ENCODE data around the gene BCR. TPM values are rescaled to one million over a fixed set of nuclear protein-coding genes. Genes with fewer than 3 reads are reported as not detected.

Gene BCR
- total and polyA plus RNA-seq, 2 donors: 17.9 to 22.8 TPM

DNA sequence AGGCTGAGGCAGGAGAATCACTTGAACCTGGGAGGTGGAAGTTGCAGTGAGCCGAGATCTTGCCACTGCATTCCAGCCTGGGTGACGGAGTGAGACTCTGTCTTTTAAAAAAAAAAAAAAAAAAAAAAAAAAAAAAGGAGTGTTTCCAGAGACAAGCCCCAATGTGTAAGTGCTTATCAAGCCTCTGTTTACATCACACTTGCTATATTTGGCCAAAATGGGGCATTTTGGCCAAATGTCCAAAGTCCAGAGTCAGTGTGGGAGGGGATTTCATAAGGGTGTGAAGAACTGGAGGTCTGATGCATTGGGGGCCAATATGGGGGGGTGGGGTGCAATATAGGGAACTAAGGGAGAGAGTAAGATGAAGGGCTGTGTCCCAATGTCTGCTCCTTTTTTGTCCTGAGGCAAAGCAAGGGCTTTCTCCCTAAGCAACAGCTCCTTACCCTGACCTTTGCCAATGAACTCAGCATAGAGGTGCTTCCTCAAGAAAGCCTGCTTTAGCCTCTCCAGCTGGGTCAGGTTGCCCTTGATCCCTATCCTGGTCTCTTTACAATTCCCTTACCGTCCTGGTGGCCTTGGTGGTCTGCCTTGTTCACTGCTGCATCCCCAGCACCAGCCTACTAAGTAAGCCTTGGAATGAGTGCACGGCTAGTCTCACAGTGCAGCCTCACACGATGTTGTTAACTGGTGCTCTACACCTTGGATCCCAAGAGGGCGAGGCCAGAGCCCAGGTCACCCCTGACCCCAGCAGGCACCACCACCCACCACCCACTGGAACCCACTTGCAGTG, 14.1 kb upstream of the BCR start:
- Histone ChIP-seq H3K4me1 (ENCODE audit: control insufficient read depth in 2 of 2, insufficient read depth in 2 of 2, low read length in 2 of 2) (no peaks in the 10 kb centered on the region), H3K27me3 (ENCODE audit: control insufficient read depth in 2 of 2, insufficient read depth in 1 of 2, low read length in 1 of 2) (no peaks in the 10 kb centered on the region), H3K9me3 (ENCODE audit: control insufficient read depth in 2 of 2, insufficient read depth in 1 of 2, low read length in 1 of 2) (peaks cover 0 to 4% of the 10 kb centered on the region in 2 donors), H3K36me3 (ENCODE audit: control insufficient read depth in 2 of 2, insufficient read depth in 2 of 2, low read length in 1 of 2) (no peaks in the 10 kb centered on the region), H3K27ac (ENCODE audit: low read depth in 1 of 2, low read length in 1 of 2) (no peak overlapping the region), H3K4me3 (ENCODE audit: low read length in 2 of 2) (no peak overlapping the region)
- DNase-seq (ENCODE audit: low read depth in 6 of 9, low spot score in 9 of 9): no peak
- 96% methylated on average over 6 of the region's 6 CpGs for WGBS

DNA sequence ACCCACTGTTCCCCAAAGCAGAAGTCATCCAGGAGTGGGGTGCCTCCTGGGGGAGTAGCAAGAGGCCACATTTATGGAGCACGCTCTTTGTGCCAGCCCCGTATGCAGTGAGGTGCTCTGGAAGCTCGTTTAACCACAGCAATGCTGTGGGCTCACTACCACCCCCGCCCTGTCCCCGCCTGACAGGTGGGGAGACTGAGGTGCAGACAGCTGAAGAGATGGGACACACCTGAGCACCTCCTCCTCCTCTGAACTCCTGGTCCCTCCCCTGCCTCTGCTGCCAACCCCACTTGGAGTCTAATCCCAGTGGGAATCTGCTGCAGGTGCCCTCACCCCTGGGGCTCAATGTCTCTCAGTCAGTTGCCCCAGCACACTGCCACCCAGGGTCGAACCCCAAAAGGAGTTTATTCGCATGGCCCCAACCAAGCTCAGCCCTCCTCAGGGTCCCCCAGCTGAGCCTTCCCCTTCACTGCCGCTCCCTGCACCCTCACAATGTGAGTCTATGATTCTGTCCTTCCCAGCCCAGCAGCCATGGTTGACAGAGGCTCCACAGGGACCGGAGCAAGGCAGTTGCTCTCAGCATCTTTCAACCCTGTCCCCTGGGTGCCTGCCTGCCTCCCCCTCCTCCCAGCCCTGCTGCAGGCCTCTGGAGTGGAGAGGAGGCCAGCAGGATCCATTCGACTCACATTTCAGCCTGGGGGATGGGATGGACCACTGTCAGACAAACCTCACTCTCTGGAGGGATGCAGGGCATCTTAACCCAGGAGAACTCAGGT, 13.3 kb upstream of the BCR start:
- Histone ChIP-seq H3K36me3 (ENCODE audit: control insufficient read depth in 2 of 2, insufficient read depth in 2 of 2, low read length in 1 of 2) (no peaks in the 10 kb centered on the region), H3K27ac (ENCODE audit: low read depth in 1 of 2, low read length in 1 of 2) (no peak overlapping the region), H3K27me3 (ENCODE audit: control insufficient read depth in 2 of 2, insufficient read depth in 1 of 2, low read length in 1 of 2) (no peaks in the 10 kb centered on the region), H3K4me3 (ENCODE audit: low read length in 2 of 2) (no peak overlapping the region), H3K9me3 (ENCODE audit: control insufficient read depth in 2 of 2, insufficient read depth in 1 of 2, low read length in 1 of 2) (peaks cover 0 to 4% of the 10 kb centered on the region in 2 donors), H3K4me1 (ENCODE audit: control insufficient read depth in 2 of 2, insufficient read depth in 2 of 2, low read length in 2 of 2) (no peaks in the 10 kb centered on the region)
- WGBS: 92% methylated on average over 10 of the region's 10 CpGs
- DNase-seq (ENCODE audit: low read depth in 6 of 9, low spot score in 9 of 9): no peak

DNA sequence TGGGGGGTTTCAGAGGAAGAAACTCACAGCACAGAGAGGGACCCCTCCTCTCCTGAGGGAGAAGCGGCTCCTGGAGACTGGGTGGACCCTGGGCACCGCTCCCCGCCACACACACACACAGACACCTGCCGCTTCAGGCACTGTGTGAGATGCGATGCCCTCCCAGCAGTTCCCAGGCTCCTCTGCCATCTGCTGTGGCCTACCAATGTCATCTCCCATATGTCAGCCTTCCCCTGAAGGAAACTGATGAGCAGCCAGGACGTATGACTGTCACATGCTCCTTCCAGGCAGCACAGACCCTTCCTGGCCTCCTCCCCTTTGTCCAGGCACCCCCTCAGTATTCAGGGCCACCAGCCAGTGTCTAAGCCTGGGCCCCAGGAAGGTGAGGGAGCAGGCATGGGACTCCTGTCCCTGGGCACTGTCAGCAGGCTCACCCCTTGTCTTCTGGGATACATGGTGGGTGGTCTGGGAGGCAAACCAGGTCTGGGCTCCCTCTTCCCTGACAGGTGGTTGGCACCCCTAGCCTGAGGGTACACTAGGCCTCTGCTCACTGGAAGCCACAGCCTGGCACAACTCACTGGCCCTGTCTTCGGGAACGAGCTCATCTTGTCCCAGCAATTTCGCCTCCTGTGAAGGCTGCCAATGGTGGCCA, 11.8 kb upstream of the BCR start:
- Histone ChIP-seq H3K36me3 (ENCODE audit: control insufficient read depth in 2 of 2, insufficient read depth in 2 of 2, low read length in 1 of 2) (no peaks in the 10 kb centered on the region), H3K27me3 (ENCODE audit: control insufficient read depth in 2 of 2, insufficient read depth in 1 of 2, low read length in 1 of 2) (no peaks in the 10 kb centered on the region), H3K27ac (ENCODE audit: low read depth in 1 of 2, low read length in 1 of 2) (no peak overlapping the region), H3K4me1 (ENCODE audit: control insufficient read depth in 2 of 2, insufficient read depth in 2 of 2, low read length in 2 of 2) (no peaks in the 10 kb centered on the region), H3K9me3 (ENCODE audit: control insufficient read depth in 2 of 2, insufficient read depth in 1 of 2, low read length in 1 of 2) (peaks cover 0 to 4% of the 10 kb centered on the region in 2 donors), H3K4me3 (ENCODE audit: low read length in 2 of 2) (no peak overlapping the region)
- DNase-seq (ENCODE audit: low read depth in 6 of 9, low spot score in 9 of 9): no peak
- 94% methylated on average over 9 of the region's 9 CpGs for WGBS

DNA sequence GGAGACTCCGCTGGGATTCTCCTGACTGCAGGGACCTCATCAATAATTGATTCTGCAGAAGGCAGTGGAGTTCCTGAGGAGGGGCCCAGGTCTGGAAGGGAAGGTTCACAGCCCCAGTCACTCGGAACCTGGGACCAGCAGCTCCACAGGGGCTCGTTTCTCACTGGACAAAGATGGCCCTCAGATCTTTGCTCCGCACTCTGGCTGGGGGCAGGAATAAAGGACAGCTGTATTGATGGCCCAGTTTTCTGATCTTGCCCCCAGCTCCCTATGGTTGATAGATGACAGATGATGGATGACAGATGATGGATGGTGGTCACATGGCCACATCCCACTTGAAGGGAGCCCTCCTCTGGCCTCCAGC, 11.3 kb upstream of the BCR start:
- Histone ChIP-seq H3K4me1 (ENCODE audit: control insufficient read depth in 2 of 2, insufficient read depth in 2 of 2, low read length in 2 of 2) (no peaks in the 10 kb centered on the region), H3K36me3 (ENCODE audit: control insufficient read depth in 2 of 2, insufficient read depth in 2 of 2, low read length in 1 of 2) (no peaks in the 10 kb centered on the region), H3K9me3 (ENCODE audit: control insufficient read depth in 2 of 2, insufficient read depth in 1 of 2, low read length in 1 of 2) (peaks cover 0 to 4% of the 10 kb centered on the region in 2 donors), H3K27ac (ENCODE audit: low read depth in 1 of 2, low read length in 1 of 2) (no peak overlapping the region), H3K4me3 (ENCODE audit: low read length in 2 of 2) (no peak overlapping the region), H3K27me3 (ENCODE audit: control insufficient read depth in 2 of 2, insufficient read depth in 1 of 2, low read length in 1 of 2) (no peaks in the 10 kb centered on the region)
- 97% methylated on average over 4 of the region's 4 CpGs for WGBS
- no peak for DNase-seq (ENCODE audit: low read depth in 6 of 9, low spot score in 9 of 9)

DNA sequence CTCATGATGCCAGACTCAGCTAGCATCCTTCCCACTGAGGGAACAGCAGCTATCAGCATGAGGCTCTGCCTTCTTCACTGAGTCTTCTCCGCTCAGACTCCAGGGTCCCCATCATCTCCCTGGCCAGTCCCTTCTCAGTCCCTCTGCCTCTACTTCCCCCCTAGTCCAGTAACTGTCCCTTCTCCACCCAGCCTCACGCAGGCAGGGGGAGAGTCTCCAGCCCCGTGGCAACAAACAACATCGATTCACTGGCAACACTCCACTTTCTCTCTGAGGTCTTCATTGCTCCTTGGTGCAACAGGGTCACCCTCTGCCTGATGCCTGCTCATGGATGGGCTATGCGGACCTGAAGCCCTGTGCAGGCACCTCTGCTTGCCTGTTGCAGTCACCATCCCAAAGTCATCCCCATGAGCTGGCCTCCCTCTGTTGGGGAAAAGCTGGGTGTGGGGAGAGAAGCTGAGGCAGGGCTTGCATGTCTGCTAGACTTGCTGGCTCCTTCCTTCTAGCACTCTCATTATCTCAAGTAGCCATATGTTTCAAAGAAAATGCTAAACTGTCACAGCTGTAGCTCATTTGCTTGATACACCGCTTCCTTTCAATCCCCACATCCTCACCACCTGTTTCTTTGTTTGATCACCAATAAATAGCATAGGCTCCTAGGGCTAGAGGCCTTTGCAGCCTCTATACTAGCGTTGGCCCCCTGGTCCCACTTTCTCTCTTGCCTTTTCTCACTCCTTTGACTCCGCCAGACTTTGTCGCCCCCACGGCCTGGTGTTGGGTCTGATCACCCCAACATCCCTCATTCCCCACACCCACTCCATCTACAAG, 4.3 kb upstream of the BCR start:
- no peak for DNase-seq (ENCODE audit: low read depth in 6 of 9, low spot score in 9 of 9)
- 91% methylated on average over 10 of the region's 10 CpGs for WGBS
- Histone ChIP-seq H3K27ac (ENCODE audit: low read depth in 1 of 2, low read length in 1 of 2) (no peak overlapping the region), H3K36me3 (ENCODE audit: control insufficient read depth in 2 of 2, insufficient read depth in 2 of 2, low read length in 1 of 2) (no peaks in the 10 kb centered on the region), H3K4me1 (ENCODE audit: control insufficient read depth in 2 of 2, insufficient read depth in 2 of 2, low read length in 2 of 2) (peaks cover 0 to 18% of the 10 kb centered on the region in 2 donors), H3K9me3 (ENCODE audit: control insufficient read depth in 2 of 2, insufficient read depth in 1 of 2, low read length in 1 of 2) (peaks cover 3 to 24% of the 10 kb centered on the region in 2 donors), H3K27me3 (ENCODE audit: control insufficient read depth in 2 of 2, insufficient read depth in 1 of 2, low read length in 1 of 2) (peaks cover 0 to 9% of the 10 kb centered on the region in 2 donors), H3K4me3 (ENCODE audit: low read length in 2 of 2) (no peak overlapping the region)

DNA sequence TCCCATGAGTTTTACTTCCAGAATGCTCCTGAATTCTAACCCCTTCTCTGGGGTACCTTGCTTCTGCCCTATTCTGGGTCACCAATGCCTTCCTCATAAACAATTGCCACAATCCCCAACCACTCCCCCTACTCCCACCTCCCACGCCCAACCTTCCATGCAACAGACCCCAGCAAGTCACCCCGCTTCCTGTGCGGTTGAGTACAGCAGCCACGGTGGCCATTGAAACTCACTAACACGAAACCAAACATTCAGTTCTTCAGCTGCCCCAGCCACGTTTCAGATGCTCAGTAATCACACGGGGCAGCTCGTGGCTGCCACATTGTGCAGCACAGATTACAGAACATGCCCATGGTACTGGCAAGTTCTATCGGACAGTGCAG, 3.7 kb upstream of the BCR start:
- peaks cover 3 to 24% of the 10 kb centered on the region in 2 donors for H3K9me3 ChIP-seq (ENCODE audit: control insufficient read depth in 2 of 2, insufficient read depth in 1 of 2, low read length in 1 of 2)
- H3K27me3 ChIP-seq (ENCODE audit: control insufficient read depth in 2 of 2, insufficient read depth in 1 of 2, low read length in 1 of 2): peaks cover 0 to 14% of the 10 kb centered on the region in 2 donors
- peaks cover under 1 to 22% of the 10 kb centered on the region in 2 donors for H3K4me1 ChIP-seq (ENCODE audit: control insufficient read depth in 2 of 2, insufficient read depth in 2 of 2, low read length in 2 of 2)
- no peak overlapping the region for H3K27ac ChIP-seq (ENCODE audit: low read depth in 1 of 2, low read length in 1 of 2)
- no peak for DNase-seq (ENCODE audit: low read depth in 6 of 9, low spot score in 9 of 9)
- 94% methylated on average over 9 of the region's 9 CpGs for WGBS
- no peaks in the 10 kb centered on the region for H3K36me3 ChIP-seq (ENCODE audit: control insufficient read depth in 2 of 2, insufficient read depth in 2 of 2, low read length in 1 of 2)
- no peak overlapping the region for H3K4me3 ChIP-seq (ENCODE audit: low read length in 2 of 2)

DNA sequence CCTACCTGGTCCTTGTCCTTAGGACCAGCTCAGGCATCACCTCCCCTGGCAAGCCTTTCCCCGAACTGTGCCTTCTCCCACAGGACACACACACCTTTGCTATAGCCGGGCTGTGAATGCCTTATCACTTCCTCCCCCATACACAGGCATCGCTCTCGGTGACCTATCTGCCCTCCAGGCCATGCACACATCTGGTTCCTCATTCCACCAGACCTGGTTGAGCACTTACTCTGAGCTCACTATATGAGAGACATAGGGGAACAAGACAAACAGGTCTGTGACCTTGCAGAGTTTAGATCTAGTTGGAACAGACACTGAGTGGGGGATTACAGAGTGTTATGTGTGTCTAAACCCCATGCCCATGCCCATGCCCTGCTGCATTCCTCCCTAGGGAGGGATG, 3.1 kb upstream of the BCR start:
- Histone ChIP-seq H3K4me3 (ENCODE audit: low read length in 2 of 2) (no peak overlapping the region), H3K27ac (ENCODE audit: low read depth in 1 of 2, low read length in 1 of 2) (no peak overlapping the region), H3K27me3 (ENCODE audit: control insufficient read depth in 2 of 2, insufficient read depth in 1 of 2, low read length in 1 of 2) (peaks cover 0 to 19% of the 10 kb centered on the region in 2 donors), H3K4me1 (ENCODE audit: control insufficient read depth in 2 of 2, insufficient read depth in 2 of 2, low read length in 2 of 2) (peaks cover 2 to 28% of the 10 kb centered on the region in 2 donors), H3K9me3 (ENCODE audit: control insufficient read depth in 2 of 2, insufficient read depth in 1 of 2, low read length in 1 of 2) (peaks cover 3 to 26% of the 10 kb centered on the region in 2 donors), H3K36me3 (ENCODE audit: control insufficient read depth in 2 of 2, insufficient read depth in 2 of 2, low read length in 1 of 2) (no peaks in the 10 kb centered on the region)
- WGBS: 68% methylated on average over 4 of the region's 4 CpGs
- no peak for DNase-seq (ENCODE audit: low read depth in 6 of 9, low spot score in 9 of 9)

DNA sequence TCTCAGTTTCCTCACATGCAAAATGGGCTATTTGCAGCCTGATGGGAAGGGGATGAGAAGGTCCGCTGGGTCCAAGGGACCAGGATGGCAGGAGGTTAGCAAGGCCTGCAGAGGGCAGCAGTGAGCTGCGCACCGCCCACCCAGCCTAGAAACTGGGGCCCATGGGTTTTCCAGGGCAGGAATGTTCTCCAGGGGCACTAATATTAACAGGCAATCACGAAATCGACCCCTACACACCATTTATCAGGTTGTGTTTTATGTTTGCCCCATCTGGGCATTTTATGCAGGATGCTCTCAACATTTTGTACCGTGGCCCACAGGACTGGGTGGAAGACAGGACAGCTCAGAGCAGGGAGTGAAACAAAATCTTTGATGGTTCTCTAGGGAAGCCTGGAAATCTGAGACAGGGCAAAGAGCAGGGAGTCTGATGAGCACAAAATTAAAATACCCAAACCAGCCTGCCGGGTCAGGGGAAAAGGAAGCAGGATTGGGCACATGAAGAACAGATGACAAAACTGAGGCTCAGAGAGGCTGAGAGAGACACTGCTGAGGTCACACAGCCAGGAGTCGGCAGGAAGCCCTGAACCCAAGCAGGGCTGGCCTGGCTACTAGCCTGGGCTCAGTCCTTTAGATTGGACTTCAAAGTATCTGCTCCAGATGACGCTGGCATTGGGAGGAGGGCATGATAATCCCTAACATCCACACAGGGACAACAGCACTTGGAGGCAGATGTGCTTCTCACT, 1.6 kb upstream of the BCR start:
- peaks cover 0 to 19% of the 10 kb centered on the region in 2 donors for H3K27me3 ChIP-seq (ENCODE audit: control insufficient read depth in 2 of 2, insufficient read depth in 1 of 2, low read length in 1 of 2)
- H3K4me3 ChIP-seq (ENCODE audit: low read length in 2 of 2): no peak overlapping the region
- no peak overlapping the region for H3K27ac ChIP-seq (ENCODE audit: low read depth in 1 of 2, low read length in 1 of 2)
- peaks cover 15 to 43% of the 10 kb centered on the region in 2 donors for H3K4me1 ChIP-seq (ENCODE audit: control insufficient read depth in 2 of 2, insufficient read depth in 2 of 2, low read length in 2 of 2)
- H3K9me3 ChIP-seq (ENCODE audit: control insufficient read depth in 2 of 2, insufficient read depth in 1 of 2, low read length in 1 of 2): peaks cover 3 to 26% of the 10 kb centered on the region in 2 donors
- 40% methylated on average over 9 of the region's 9 CpGs for WGBS
- DNase-seq (ENCODE audit: low read depth in 6 of 9, low spot score in 9 of 9): peak in 4 of 9 donors; percentile 53 to 71 (median 67)
- no peaks in the 10 kb centered on the region for H3K36me3 ChIP-seq (ENCODE audit: control insufficient read depth in 2 of 2, insufficient read depth in 2 of 2, low read length in 1 of 2)
